Measurements from ENCODE around the gene HDAC4.

HDAC4 gene

DNA sequence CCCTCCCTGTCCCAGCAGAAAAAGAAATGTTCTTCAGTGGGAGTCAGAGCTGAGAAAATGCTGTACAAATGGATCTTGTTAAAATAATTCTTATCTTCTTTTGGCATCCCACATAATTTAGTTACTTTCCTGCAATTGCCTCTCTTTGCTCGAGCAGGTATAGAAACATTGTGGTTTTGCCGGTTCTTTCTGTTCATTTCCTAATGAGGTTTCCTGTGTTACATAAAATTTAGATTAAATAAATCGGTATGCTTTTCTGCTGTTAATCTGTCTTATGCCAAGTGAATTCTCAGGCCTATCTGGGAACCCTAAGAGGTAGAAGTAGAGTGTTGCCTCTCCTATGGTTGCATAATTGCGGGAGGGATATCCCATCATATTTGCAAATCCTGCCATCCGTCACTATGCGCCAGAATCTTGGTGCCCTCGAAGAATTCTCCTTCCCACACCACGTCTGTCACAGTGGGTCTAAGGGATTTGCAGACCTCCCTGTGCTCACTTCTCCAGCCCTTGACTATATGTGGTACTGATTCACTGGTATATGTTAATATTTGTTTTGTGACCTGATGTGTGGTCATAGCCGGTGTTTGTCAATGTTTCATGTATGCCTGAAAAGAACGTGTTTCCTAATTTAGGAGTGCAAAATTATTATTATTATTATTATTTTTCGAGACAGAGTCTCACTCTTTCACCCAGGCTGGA lies 12.2 kb upstream of the HDAC4 start:
- TF ChIP-seq, protein P1, sequence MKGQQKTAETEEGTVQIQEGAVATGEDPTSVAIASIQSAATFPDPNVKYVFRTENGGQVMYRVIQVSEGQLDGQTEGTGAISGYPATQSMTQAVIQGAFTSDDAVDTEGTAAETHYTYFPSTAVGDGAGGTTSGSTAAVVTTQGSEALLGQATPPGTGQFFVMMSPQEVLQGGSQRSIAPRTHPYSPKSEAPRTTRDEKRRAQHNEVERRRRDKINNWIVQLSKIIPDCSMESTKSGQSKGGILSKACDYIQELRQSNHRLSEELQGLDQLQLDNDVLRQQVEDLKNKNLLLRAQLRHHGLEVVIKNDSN (IDR thresholded peaks at IDR 0.05): no peak
- TF ChIP-seq FOXM1 (IDR thresholded peaks at IDR 0.05; ENCODE audit: borderline replicate concordance, low read depth) (no peak), YY1 (IDR thresholded peaks at IDR 0.05; ENCODE audit: low read depth) (no peak), TAF1 (IDR thresholded peaks at IDR 0.05; ENCODE audit: low read depth) (no peak), EP300 (IDR thresholded peaks at IDR 0.05; ENCODE audit: borderline replicate concordance) (no peak), TCF12 (IDR thresholded peaks at IDR 0.05; ENCODE audit: low read depth) (no peak), EGR1 (IDR thresholded peaks at IDR 0.05) (no peak), RAD21 (IDR thresholded peaks at IDR 0.05; ENCODE audit: low read depth) (no peak)
- TF ChIP-seq, protein P2, sequence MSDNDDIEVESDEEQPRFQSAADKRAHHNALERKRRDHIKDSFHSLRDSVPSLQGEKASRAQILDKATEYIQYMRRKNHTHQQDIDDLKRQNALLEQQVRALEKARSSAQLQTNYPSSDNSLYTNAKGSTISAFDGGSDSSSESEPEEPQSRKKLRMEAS (IDR thresholded peaks at IDR 0.05): no peak
- TF ChIP-seq, protein P3, sequence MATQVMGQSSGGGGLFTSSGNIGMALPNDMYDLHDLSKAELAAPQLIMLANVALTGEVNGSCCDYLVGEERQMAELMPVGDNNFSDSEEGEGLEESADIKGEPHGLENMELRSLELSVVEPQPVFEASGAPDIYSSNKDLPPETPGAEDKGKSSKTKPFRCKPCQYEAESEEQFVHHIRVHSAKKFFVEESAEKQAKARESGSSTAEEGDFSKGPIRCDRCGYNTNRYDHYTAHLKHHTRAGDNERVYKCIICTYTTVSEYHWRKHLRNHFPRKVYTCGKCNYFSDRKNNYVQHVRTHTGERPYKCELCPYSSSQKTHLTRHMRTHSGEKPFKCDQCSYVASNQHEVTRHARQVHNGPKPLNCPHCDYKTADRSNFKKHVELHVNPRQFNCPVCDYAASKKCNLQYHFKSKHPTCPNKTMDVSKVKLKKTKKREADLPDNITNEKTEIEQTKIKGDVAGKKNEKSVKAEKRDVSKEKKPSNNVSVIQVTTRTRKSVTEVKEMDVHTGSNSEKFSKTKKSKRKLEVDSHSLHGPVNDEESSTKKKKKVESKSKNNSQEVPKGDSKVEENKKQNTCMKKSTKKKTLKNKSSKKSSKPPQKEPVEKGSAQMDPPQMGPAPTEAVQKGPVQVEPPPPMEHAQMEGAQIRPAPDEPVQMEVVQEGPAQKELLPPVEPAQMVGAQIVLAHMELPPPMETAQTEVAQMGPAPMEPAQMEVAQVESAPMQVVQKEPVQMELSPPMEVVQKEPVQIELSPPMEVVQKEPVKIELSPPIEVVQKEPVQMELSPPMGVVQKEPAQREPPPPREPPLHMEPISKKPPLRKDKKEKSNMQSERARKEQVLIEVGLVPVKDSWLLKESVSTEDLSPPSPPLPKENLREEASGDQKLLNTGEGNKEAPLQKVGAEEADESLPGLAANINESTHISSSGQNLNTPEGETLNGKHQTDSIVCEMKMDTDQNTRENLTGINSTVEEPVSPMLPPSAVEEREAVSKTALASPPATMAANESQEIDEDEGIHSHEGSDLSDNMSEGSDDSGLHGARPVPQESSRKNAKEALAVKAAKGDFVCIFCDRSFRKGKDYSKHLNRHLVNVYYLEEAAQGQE (IDR thresholded peaks at IDR 0.05; ENCODE audit: low read depth): no peak

DNA sequence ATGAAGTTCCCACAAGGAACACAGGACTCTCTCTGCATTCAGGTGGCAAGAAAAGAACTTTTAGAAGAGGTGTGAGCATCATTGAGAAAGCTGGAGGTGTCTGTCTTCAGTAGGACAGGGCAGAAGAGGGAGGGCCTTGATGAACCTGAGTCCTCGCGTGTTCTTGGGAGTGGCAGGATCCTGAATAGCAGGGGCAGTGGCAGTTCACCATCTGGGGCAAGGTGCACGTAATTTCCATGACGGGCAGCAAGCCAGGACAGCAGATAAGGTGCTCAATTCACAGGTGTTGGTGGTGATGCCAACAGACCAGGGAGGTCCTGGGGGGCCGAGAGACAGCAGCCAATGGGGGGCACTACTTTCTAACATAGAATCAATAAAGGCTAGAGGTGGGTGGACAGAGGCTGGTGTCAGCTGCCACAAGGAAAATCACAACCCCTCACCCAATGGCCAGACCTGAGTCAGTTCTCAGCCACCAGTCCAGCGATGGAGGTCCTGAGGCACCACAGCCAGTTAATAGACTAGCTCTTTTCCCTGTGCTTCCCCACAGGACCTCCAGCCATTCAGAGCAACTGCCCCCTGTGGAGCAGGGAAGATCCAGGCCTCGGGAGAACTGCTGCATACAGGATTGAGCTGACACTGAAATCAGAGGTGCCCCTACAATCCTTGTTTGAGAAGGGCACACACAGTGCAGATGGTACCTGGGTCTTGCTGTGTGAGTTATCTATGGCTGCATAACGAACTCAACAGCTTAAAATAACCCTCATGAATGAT lies 10.9 kb upstream of the HDAC4 start:
- TF ChIP-seq YY1 (IDR thresholded peaks at IDR 0.05; ENCODE audit: low read depth) (no peak), FOXM1 (IDR thresholded peaks at IDR 0.05; ENCODE audit: borderline replicate concordance, low read depth) (no peak), TAF1 (IDR thresholded peaks at IDR 0.05; ENCODE audit: low read depth) (no peak), CREB1 (IDR thresholded peaks at IDR 0.05; ENCODE audit: low read depth) (no peak), RAD21 (IDR thresholded peaks at IDR 0.05; ENCODE audit: low read depth) (no peak), TCF12 (IDR thresholded peaks at IDR 0.05; ENCODE audit: low read depth) (no peak), NFIC (IDR thresholded peaks at IDR 0.05) (no peak), EGR1 (IDR thresholded peaks at IDR 0.05) (no peak), EP300 (IDR thresholded peaks at IDR 0.05; ENCODE audit: borderline replicate concordance) (no peak), CEBPB (IDR thresholded peaks at IDR 0.05) (no peak), TEAD4 (IDR thresholded peaks at IDR 0.05) (no peak), ZBTB7A (IDR thresholded peaks at IDR 0.05; ENCODE audit: low read depth) (no peak)
- TF ChIP-seq, protein P2 (IDR thresholded peaks at IDR 0.05): no peak
- TF ChIP-seq, protein P3 (IDR thresholded peaks at IDR 0.05; ENCODE audit: low read depth): no peak
- TF ChIP-seq, protein P1 (IDR thresholded peaks at IDR 0.05): no peak

DNA sequence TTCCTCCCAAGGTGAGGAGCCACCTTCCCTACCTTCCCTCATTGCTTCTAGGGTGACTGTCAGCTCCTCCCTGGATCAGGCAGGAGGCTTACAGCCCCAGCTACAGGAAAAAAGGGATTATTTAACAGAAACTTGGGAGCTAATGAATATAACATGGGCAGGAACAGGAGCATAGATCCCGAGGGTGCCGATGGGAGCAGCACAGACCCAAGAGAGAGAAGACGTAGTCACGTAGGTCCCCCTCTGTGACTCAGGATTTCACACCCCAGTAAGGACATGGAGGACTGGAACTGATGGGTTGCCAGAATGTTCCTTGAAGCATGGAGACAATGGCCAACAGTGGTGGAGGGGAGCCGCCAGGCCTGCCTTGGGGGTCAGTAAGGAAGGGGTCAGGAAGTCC lies 10.3 kb upstream of the HDAC4 start:
- no peak for TF ChIP-seq TAF1 (IDR thresholded peaks at IDR 0.05; ENCODE audit: low read depth)
- TF ChIP-seq, protein P3 (IDR thresholded peaks at IDR 0.05; ENCODE audit: low read depth): no peak
- TF ChIP-seq RAD21 (IDR thresholded peaks at IDR 0.05; ENCODE audit: low read depth): no peak
- TF ChIP-seq TEAD4 (IDR thresholded peaks at IDR 0.05): no peak
- TF ChIP-seq YY1 (IDR thresholded peaks at IDR 0.05; ENCODE audit: low read depth): no peak
- TF ChIP-seq CREB1 (IDR thresholded peaks at IDR 0.05; ENCODE audit: low read depth): no peak
- no peak for TF ChIP-seq CEBPB (IDR thresholded peaks at IDR 0.05)

DNA sequence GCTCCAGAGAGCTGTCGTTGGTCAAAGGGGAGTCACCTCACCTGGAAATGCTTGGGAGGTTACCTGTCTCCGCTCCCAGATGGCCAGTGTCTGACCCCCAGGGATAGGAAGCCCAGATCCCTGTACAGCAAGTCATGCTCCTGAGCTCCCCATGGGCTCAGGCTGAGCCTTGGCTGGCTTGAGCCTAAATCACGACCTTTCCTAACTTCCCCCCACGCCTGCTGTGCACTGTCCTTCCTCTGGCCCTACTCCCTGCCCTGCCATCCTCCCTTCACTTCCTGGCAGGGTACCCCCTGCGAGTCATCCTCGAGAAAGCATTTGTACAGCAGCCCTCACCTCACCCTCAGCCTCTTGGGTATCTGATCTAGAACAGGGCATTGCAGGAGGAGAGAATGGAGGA lies 9.2 kb upstream of the HDAC4 start:
- no peak for TF ChIP-seq TCF12 (IDR thresholded peaks at IDR 0.05; ENCODE audit: low read depth)
- TF ChIP-seq, protein P1 (IDR thresholded peaks at IDR 0.05): no peak
- TF ChIP-seq CEBPB (IDR thresholded peaks at IDR 0.05): no peak
- TF ChIP-seq RAD21 (IDR thresholded peaks at IDR 0.05; ENCODE audit: low read depth): no peak
- TF ChIP-seq TAF1 (IDR thresholded peaks at IDR 0.05; ENCODE audit: low read depth): no peak
- TF ChIP-seq YY1 (IDR thresholded peaks at IDR 0.05; ENCODE audit: low read depth): no peak
- no peak for TF ChIP-seq ZBTB7A (IDR thresholded peaks at IDR 0.05; ENCODE audit: low read depth)
- TF ChIP-seq, protein P3 (IDR thresholded peaks at IDR 0.05; ENCODE audit: low read depth): no peak
- no peak for TF ChIP-seq TEAD4 (IDR thresholded peaks at IDR 0.05)
- TF ChIP-seq EP300 (IDR thresholded peaks at IDR 0.05; ENCODE audit: borderline replicate concordance): no peak
- TF ChIP-seq EGR1 (IDR thresholded peaks at IDR 0.05): no peak
- no peak for TF ChIP-seq NFIC (IDR thresholded peaks at IDR 0.05)
- no peak for TF ChIP-seq FOXM1 (IDR thresholded peaks at IDR 0.05; ENCODE audit: borderline replicate concordance, low read depth)
- TF ChIP-seq CREB1 (IDR thresholded peaks at IDR 0.05; ENCODE audit: low read depth): no peak
- TF ChIP-seq, protein P2 (IDR thresholded peaks at IDR 0.05): no peak

Measured in Ishikawa (cell line).